Forelimb muscle (tissue), 1 donor: ENCODE measurements around the gene AHCYL2. TPM values are rescaled to one million over a fixed set of nuclear protein-coding genes. Genes with fewer than 3 reads are reported as not detected.
"Not testable (repeated sequence)": the region's sequence is repeated elsewhere in the genome, so short reads cannot be mapped to it uniquely, and the experiment has no call there.

ENCODE experiments used
- DNase-seq: peaks from one replicate; pipeline ENCODE4 v3.0.0-alpha.2; 2013; ENCODE audit warnings: low read depth
- polyA plus RNA-seq: library from polyadenylated mRNA; unstranded; fragments of 120-200 nt; gene quantifications from one replicate; pipeline ENCODE4 v1.2.1, GENCODE V29; 2013; ENCODE audit not compliant: insufficient read length

Gene AHCYL2
- polyA plus RNA-seq, 1 donor = 18.9 TPM

- no peak for DNase-seq
Measured at GRCh38 chr7:129453510-129454248, 228.8 kb downstream of the AHCYL2 start.

- DNase-seq = no peak
Measured at GRCh38 chr7:129454249-129454551, 229.4 kb downstream of the AHCYL2 start.

DNA sequence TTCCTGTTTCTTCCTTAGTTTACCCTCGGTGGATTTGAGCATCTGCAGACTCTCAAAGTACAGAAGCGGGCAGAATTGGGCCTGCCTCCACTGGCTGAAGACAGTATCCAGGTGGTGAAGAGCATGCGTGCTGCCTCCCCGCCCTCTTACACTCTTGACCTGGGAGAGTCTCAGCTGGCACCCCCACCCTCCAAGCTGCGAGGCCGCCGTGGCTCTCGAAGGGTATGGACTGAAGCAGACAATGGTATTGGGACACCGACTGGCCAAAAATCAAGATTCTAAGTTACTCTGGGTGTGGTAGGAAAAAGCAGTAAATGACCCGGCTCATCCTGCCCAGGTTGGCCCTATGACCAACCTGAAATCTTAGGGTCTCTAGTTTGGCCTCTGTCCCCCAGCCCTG is 231.6 kb downstream of the AHCYL2 start:
- DNase-seq = no peak

DNA sequence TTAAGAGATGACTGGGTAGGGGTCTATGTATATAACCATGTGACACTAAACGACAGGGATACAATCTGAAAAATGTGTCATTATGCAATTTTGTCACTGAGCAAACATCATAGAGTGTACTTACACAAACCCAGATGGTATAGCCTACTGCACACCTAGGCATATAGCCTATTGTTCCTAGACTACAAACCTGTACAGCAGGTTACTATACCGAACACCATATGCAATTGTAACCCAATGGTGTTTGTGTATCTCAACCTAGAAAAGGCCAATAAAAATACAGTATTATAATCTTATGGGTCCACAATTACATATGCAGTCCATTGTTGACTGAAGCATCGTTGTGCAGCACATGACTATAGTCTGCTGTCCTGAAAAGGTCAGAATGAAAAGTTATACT is 232.3 kb downstream of the AHCYL2 start:
- DNase-seq = no peak

DNA sequence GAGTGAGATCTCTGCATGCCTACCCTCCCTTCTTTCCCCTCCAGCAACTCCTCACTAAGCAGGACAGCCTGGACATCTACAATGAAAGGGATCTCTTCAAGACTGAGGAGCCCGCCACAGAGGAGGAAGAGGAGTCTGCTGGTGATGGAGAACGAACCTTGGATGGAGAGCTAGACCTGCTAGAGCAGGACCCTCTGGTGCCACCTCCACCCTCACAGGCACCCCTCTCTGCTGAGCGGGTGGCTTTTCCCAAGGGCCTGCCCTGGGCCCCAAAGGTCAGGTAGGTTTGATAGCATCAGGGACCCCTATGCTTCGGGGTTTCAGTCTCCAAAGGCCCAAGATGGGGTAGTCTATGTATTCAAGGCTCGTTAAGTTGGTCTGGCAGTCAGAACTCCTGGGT is 233.3 kb downstream of the AHCYL2 start:
- DNase-seq = no peak

DNA sequence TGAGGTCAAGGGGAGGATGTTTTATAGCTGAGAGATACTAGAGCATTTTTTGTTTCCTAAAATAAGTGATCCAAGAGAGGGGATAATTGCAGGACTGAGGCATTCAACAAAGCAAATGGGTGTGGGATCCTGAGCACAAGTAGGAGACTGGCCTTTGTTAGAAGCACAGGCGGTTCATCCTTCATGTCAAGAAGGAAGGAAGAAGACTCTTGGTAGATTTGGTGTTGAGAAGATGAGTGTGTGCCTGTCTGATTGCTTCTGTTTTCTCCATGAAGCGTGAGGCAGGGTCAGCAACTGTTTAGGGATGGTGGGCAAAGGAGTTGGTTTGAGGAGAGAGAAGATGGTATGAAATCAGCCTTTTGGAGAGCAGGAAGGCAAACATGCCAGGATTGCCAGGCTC is 237.0 kb downstream of the AHCYL2 start:
- DNase-seq = no peak

DNA sequence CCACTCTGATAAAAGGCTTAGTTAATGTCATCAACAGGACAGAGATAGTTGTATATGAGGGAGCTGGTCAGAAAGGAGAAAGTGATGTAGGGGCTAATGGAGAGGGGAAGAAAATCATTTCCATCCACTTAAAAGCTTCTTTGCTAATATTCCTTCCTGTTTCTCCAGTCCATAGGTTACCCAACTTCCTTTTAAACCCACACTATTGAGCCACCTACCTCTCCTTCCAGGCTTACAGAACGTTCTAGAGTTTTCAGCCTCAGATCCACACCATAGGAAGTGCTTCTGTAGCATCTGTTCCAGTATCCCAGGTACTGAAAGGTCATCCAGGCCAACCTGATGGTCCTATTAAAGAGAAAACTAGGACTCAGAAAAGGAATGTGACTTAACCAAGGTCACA is 237.6 kb downstream of the AHCYL2 start:
- no peak for DNase-seq

DNA sequence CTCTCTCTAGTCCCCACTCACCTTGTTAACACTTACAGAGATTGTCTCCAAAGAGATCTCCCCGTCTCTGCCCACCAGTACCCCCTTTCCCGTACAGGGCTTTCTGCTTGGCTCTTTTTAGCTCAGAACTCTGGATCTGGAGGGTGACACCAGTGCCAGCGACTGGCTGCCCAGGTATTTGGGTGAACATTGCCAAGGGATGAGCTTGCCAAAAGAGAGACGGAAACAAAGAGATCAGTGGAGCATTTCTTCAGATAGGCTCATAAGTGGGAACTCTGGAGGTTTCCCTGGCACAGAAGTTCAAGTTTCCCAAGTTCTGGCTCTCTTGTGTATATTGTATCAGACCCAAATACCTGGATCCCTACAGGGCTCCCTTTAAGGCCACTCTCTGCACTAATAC is 239.4 kb downstream of the AHCYL2 start:
- DNase-seq = no peak

DNA sequence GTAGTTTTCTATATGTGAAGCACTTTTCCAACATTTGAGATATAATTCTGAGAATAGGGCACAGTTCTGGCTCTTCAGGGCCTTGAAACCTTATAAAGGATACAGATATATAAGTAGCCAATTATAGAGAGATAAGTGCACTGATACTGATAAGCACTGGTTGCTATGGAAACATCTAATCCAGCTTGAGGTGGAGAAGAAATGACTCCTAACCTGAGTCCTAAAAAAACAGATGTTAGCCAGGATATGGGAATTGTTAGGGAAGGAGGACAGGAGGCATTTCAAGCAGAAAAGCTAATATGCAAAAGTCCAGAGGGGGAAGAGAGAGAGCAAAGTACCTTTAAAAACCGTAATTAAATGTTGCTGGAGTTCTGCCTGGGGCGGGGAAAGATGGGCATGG is 240.2 kb downstream of the AHCYL2 start:
- no peak for DNase-seq

- DNase-seq = no peak
Measured at GRCh38 chr7:129466796-129467195, 242.0 kb downstream of the AHCYL2 start.

GRCh38 chr7:129468087-129468486 is 243.3 kb downstream of the AHCYL2 start:
- DNase-seq = no peak

- no peak for DNase-seq
Measured at GRCh38 chr7:129468547-129468946, 243.7 kb downstream of the AHCYL2 start.

DNA sequence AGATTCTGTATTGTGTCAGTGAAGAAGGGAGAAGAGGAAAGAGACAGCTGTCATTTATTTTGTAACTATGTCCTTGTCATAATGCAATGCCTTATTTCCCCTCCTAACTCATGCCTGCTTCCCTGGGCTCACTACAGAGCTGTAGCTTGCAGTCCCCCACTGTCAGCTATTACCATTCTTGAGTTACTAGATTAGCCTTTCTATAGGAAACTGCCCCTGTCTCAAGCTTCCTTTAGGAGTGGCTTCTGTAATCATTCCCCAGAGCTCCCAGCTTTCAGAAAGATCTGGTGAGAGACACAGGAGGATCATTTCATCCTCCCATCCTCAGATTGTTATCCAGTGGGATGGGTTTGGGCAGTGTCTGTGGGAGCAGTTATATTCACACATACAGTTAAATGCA is 245.1 kb downstream of the AHCYL2 start:
- no peak for DNase-seq

DNA sequence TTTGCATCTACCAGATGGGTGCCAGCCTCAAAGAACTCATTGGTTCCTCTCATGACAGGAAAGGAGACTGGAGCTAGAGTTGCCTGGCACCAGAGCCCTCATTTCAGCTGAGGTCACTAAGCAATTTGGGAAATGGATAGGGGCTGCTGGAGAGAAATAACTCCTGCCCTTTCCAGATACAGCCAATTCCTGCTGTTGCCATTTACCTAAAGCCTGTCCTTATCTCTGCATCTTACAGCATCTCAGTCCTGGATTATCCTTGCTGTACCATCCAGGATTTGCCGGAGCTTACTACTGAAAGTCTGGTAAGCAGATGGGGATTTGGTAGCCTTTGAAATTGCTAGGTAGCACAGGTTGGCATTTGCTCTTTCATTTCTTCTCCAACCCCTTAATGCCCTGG is 245.6 kb downstream of the AHCYL2 start:
- no peak for DNase-seq

DNA sequence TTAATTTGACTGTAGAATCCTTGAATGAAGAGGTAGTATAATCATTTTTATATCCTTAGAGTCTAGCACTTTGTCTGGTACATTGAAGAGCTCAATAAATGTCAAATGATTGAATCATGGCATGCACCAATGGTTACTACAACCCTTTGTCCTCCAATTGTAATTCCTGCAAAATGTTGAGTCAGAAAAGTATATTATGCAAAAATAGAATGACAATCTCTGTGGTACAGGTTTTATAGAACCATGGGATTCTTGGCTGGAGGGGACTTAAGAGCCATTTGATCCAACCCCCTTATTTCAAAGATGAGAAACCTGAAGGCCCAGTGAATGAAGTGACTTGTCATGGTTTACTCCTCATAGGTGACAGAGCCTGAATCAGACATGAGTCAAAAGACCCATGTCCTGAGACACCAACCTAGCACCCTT is 246.6 kb downstream of the AHCYL2 start:
- no peak for DNase-seq

DNA sequence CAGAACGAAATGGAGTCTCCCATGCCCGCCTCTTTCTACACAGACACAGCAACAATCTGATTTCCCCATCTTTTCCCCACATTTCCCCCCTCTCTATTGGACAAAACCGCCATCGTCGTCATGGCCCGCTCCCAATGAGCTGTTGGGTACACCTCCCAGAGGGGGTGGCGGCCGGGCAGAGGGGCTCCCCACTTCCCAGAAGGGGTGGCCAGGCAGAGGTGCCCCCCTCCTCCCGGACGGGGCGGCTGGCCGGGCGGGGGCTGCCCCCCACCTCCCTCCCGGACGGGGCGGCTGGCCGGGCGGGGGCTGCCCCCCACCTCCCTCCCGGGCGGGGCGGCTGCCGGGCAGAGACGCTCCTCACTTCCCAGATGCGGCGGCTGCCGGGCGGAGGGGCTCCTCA is 251.1 kb downstream of the AHCYL2 start:
- DNase-seq = not testable (repeated sequence)

- DNase-seq = not testable (repeated sequence)
Measured at GRCh38 chr7:129476398-129476797, 251.6 kb downstream of the AHCYL2 start.

Other genes with a start within 250 kb of the AHCYL2 start
- gene TNPO3, start 169.9 kb upstream of the AHCYL2 start, polyA plus RNA-seq = 30.5 TPM
- gene TSPAN33, start 80.3 kb upstream of the AHCYL2 start, polyA plus RNA-seq = 39.6 TPM
- 36.8 TPM for gene SMO, start 36.4 kb upstream of the AHCYL2 start, polyA plus RNA-seq
- 9.2 TPM for gene STRIP2, start 209.4 kb downstream of the AHCYL2 start, polyA plus RNA-seq